Kidney (tissue), 14 donors: ENCODE results near the gene TTC13. TPM values are rescaled to one million over a fixed set of nuclear protein-coding genes. Genes with fewer than 3 reads are reported as not detected.

Experiments used
- DNase-seq, 5 donors: peaks; one replicate each; pipeline ENCODE4 v3.0.0-alpha.2; 2013 to 2020
- FAIRE-seq: peaks from 2 replicates; lab custom pipeline; 2012; peaks lifted over from hg19 to GRCh38; lab: Jason Lieb, UNC
- H3K27ac ChIP-seq, 2 donors: one replicate each; pipeline ENCODE4 v1.7.0; 2013; ENCODE audit warnings: low read depth in 2 of 2, low read length in 2 of 2, inconsistent platforms in 1 of 2
- H3K27me3 ChIP-seq: one replicate; pipeline ENCODE4 v1.7.1; 2013; ENCODE audit warnings: low read length, inconsistent platforms; ENCODE audit not compliant: control insufficient read depth, insufficient read depth
- H3K36me3 ChIP-seq, 3 donors: one replicate each; pipeline versions ENCODE4 v1.7.0 to v1.7.1; 2013; ENCODE audit warnings: low read length in 3 of 3, control low read depth in 1 of 3, inconsistent platforms in 1 of 3; ENCODE audit not compliant: insufficient read depth in 3 of 3, control insufficient read depth in 2 of 3
- H3K4me1 ChIP-seq, 3 donors: one replicate each; pipeline versions ENCODE4 v1.7.0 to v1.7.1; 2013; ENCODE audit warnings: low read length in 3 of 3, inconsistent platforms in 1 of 3, low read depth in 1 of 3; ENCODE audit not compliant: control insufficient read depth in 2 of 3, insufficient read depth in 2 of 3
- H3K4me3 ChIP-seq, 3 donors: one replicate each; pipeline versions ENCODE4 v1.7.0 to v1.8.1; 2013; ENCODE audit warnings: low read length in 3 of 3, control low read depth in 1 of 3, inconsistent platforms in 1 of 3
- H3K9ac ChIP-seq, 3 donors: one replicate each; pipeline versions ENCODE4 v1.7.0 to v1.7.1; 2013; ENCODE audit warnings: low read length in 3 of 3, control low read depth in 1 of 3, inconsistent platforms in 1 of 3
- H3K9me3 ChIP-seq, 3 donors: one replicate each; pipeline versions ENCODE4 v1.7.0 to v1.7.1; 2013; ENCODE audit warnings: low read length in 3 of 3, control low read depth in 1 of 3, inconsistent platforms in 1 of 3; ENCODE audit not compliant: control insufficient read depth in 2 of 3, insufficient read depth in 1 of 3
- CTCF ChIP-seq: IDR thresholded peaks from 3 replicates; pipeline ENCODE4 v1.5.1; 2012; ENCODE audit warnings: mild to moderate bottlenecking, moderate library complexity, borderline replicate concordance; ENCODE audit not compliant: insufficient read depth; ENCODE audit errors: extremely low read depth
- intact Hi-C: fragments of 100-400 bp; cut with DNase I; formaldehyde crosslinking; loops from one replicate; pipeline ENCODE4 v1.11.1; 2022
- polyA plus RNA-seq: library from polyadenylated mRNA; stranded (reverse); fragments of 350-450 nt; fragmentation: Illumina TruSeq; extraction: RNeasy Lipid Tissue Mini Kit (QIAGEN cat#74804); gene quantifications from one replicate; pipeline ENCODE4 v1.2.3, GENCODE V29; 2014; ENCODE audit warnings: low read depth, low replicate concordance; ENCODE audit not compliant: insufficient read depth
- total RNA-seq: library from RNA; stranded (reverse); fragmentation: NEBNext Ultra II Directional; extraction: Animal tissue kit (Norgen Biotek cat#: 25700); gene quantifications from one replicate; pipeline ENCODE4 v1.2.1, GENCODE V29; 2021
- donor health status: control.
- donor health status: control.
- donor health status: control.
- donor health status: control.
- donor health status: control.
- donor health status: DM: yes; HTN: yes; CAD: no.
- donor health status: Normal renal cell carcinoma (clear cell type).

TTC13 gene
- total and polyA plus RNA-seq, 2 donors from 2014 or later = 4.2 to 15.6 TPM

GRCh38 chr1:230877146-230877923 is 101.3 kb downstream of the TTC13 start:
- H3K27ac ChIP-seq = no peak overlapping the region
- DNase-seq = no peak
- no peaks in the 10 kb centered on the region for H3K4me1 ChIP-seq
- FAIRE-seq = no peak
- no peak overlapping the region for H3K9ac ChIP-seq
- no peaks in the 10 kb centered on the region for H3K9me3 ChIP-seq
- H3K36me3 ChIP-seq = no peaks in the 10 kb centered on the region
- H3K4me3 ChIP-seq = no peak overlapping the region
- intact Hi-C loops = no loop called here
- H3K27me3 ChIP-seq = no peaks in the 10 kb centered on the region
- TF ChIP-seq CTCF = no peak

GRCh38 chr1:230876660-230877059 is 102.0 kb downstream of the TTC13 start:
- no peak overlapping the region for H3K4me3 ChIP-seq
- intact Hi-C loops = no loop called here
- DNase-seq (no peak), FAIRE-seq (no peak)
- no peaks in the 10 kb centered on the region for H3K36me3 ChIP-seq
- no peak overlapping the region for H3K27ac ChIP-seq
- H3K9ac ChIP-seq = no peak overlapping the region
- no peak for TF ChIP-seq CTCF
- no peaks in the 10 kb centered on the region for H3K9me3 ChIP-seq
- H3K27me3 ChIP-seq = no peaks in the 10 kb centered on the region
- H3K4me1 ChIP-seq = no peaks in the 10 kb centered on the region

- no peak for DNase-seq
- no peak overlapping the region for H3K27ac ChIP-seq
- no peaks in the 10 kb centered on the region for H3K27me3 ChIP-seq
- FAIRE-seq = no peak
- intact Hi-C loops = no loop called here
- no peak overlapping the region for H3K9ac ChIP-seq
- no peaks in the 10 kb centered on the region for H3K36me3 ChIP-seq
- H3K4me3 ChIP-seq = no peak overlapping the region
- no peak for TF ChIP-seq CTCF
- no peaks in the 10 kb centered on the region for H3K9me3 ChIP-seq
- no peaks in the 10 kb centered on the region for H3K4me1 ChIP-seq
Observed at GRCh38 chr1:230875370-230875769, 103.3 kb downstream of the TTC13 start.
